NOMO-1 treated with DMSO at 0.1 percent for 48 hours (cell line): ENCODE measurements around the gene RPS21.

Source experiments
- DNase-seq: peaks from one replicate; lab custom pipeline; 2025; ENCODE audit not compliant: unreplicated experiment; lab: John Stamatoyannopoulos, UW

Gene RPS21

GRCh38 chr20:62353289-62354030 lies 33.4 kb upstream of the RPS21 start:
- no peak for DNase-seq

GRCh38 chr20:62354031-62354808 lies 32.7 kb upstream of the RPS21 start:
- no peak for DNase-seq

GRCh38 chr20:62354811-62355341 lies 32.0 kb upstream of the RPS21 start:
- DNase-seq: no peak

GRCh38 chr20:62355516-62355877 lies 31.4 kb upstream of the RPS21 start:
- no peak for DNase-seq

- DNase-seq: no peak
These were observed 30.9 kb upstream of the RPS21 start for GRCh38 chr20:62355878-62356588.

GRCh38 chr20:62356589-62357186 lies 30.2 kb upstream of the RPS21 start:
- DNase-seq: no peak

GRCh38 chr20:62357187-62357667 lies 29.7 kb upstream of the RPS21 start:
- no peak for DNase-seq

GRCh38 chr20:62357681-62358080 lies 29.2 kb upstream of the RPS21 start:
- DNase-seq: no peak

- no peak for DNase-seq
These were observed 28.5 kb upstream of the RPS21 start for GRCh38 chr20:62358171-62359042.

GRCh38 chr20:62359043-62359490 lies 27.8 kb upstream of the RPS21 start:
- no peak for DNase-seq

GRCh38 chr20:62359491-62360121 lies 27.3 kb upstream of the RPS21 start:
- no peak for DNase-seq

GRCh38 chr20:62360854-62361798 lies 25.8 kb upstream of the RPS21 start:
- no peak for DNase-seq

- DNase-seq: no peak
These were observed 24.9 kb upstream of the RPS21 start for GRCh38 chr20:62361799-62362589.

GRCh38 chr20:62362590-62362940 lies 24.3 kb upstream of the RPS21 start:
- DNase-seq: no peak

GRCh38 chr20:62362991-62363919 lies 23.6 kb upstream of the RPS21 start:
- DNase-seq: no peak

- DNase-seq: no peak
These were observed 22.7 kb upstream of the RPS21 start for GRCh38 chr20:62363920-62364851.
